ENCODE measurements around the gene LAMB1.

The LAMB1 gene

GRCh38 chr7:108010377-108010776 lies 7.4 kb upstream of the LAMB1 start:
- H3K79me2 ChIP-seq (ENCODE audit: insufficient read depth, low read length), result no peaks in the 10 kb centered on the region
- no peak overlapping the region for H3K9ac ChIP-seq (ENCODE audit: low read length)
- no peak overlapping the region for H3K27ac ChIP-seq (ENCODE audit: low read depth, low read length, poor library complexity, severe bottlenecking)
- H3K9me3 ChIP-seq (ENCODE audit: low read length), result no peaks in the 10 kb centered on the region
- no peaks in the 10 kb centered on the region for H3K4me1 ChIP-seq (ENCODE audit: insufficient read depth, low read length, severe bottlenecking)
- no peak overlapping the region for H2AFZ ChIP-seq (ENCODE audit: low read length)
- no peaks in the 10 kb centered on the region for H4K20me1 ChIP-seq (ENCODE audit: insufficient read depth, low read length)
- no peak overlapping the region for H3K4me3 ChIP-seq (ENCODE audit: low read depth, low read length, poor library complexity, severe bottlenecking)
- H3F3A ChIP-seq (ENCODE audit: insufficient read depth, low read length), result no peaks in the 10 kb centered on the region
- H3K27me3 ChIP-seq (ENCODE audit: insufficient read depth, low read length), result no peaks in the 10 kb centered on the region
- TF ChIP-seq EZH2 (IDR thresholded peaks at IDR 0.05; ENCODE audit: borderline replicate concordance, low read length) (no peak), CTCF (IDR thresholded peaks at IDR 0.05; ENCODE audit: low read length) (no peak)
- no peaks in the 10 kb centered on the region for H3K36me3 ChIP-seq (ENCODE audit: insufficient read depth, low read length)
- no peak overlapping the region for H3K4me2 ChIP-seq (ENCODE audit: low read length)
- H3K9me2 ChIP-seq (ENCODE audit: low read depth, low read length), result no peaks in the 10 kb centered on the region

- Histone ChIP-seq H3F3A (ENCODE audit: insufficient read depth, low read length) (no peaks in the 10 kb centered on the region), H3K79me2 (ENCODE audit: insufficient read depth, low read length) (no peaks in the 10 kb centered on the region), H3K9me2 (ENCODE audit: low read depth, low read length) (no peaks in the 10 kb centered on the region), H3K9ac (ENCODE audit: low read length) (no peak overlapping the region), H2AFZ (ENCODE audit: low read length) (no peak overlapping the region), H3K9me3 (ENCODE audit: low read length) (no peaks in the 10 kb centered on the region), H3K36me3 (ENCODE audit: insufficient read depth, low read length) (no peaks in the 10 kb centered on the region), H3K4me1 (ENCODE audit: insufficient read depth, low read length, severe bottlenecking) (no peaks in the 10 kb centered on the region), H3K4me2 (ENCODE audit: low read length) (no peak overlapping the region), H3K4me3 (ENCODE audit: low read depth, low read length, poor library complexity, severe bottlenecking) (no peak overlapping the region), H4K20me1 (ENCODE audit: insufficient read depth, low read length) (no peaks in the 10 kb centered on the region), H3K27me3 (ENCODE audit: insufficient read depth, low read length) (no peaks in the 10 kb centered on the region), H3K27ac (ENCODE audit: low read depth, low read length, poor library complexity, severe bottlenecking) (no peak overlapping the region)
- TF ChIP-seq CTCF (IDR thresholded peaks at IDR 0.05; ENCODE audit: low read length) (no peak), EZH2 (IDR thresholded peaks at IDR 0.05; ENCODE audit: borderline replicate concordance, low read length) (no peak)
These were observed 6.9 kb upstream of the LAMB1 start for GRCh38 chr7:108009873-108010272.

GRCh38 chr7:108008827-108009226 lies 5.9 kb upstream of the LAMB1 start:
- H3K79me2 ChIP-seq (ENCODE audit: insufficient read depth, low read length), result no peaks in the 10 kb centered on the region
- H3K9me3 ChIP-seq (ENCODE audit: low read length), result no peaks in the 10 kb centered on the region
- H3K36me3 ChIP-seq (ENCODE audit: insufficient read depth, low read length), result no peaks in the 10 kb centered on the region
- no peak overlapping the region for H3K9ac ChIP-seq (ENCODE audit: low read length)
- TF ChIP-seq CTCF (IDR thresholded peaks at IDR 0.05; ENCODE audit: low read length) (no peak), EZH2 (IDR thresholded peaks at IDR 0.05; ENCODE audit: borderline replicate concordance, low read length) (no peak)
- H3K9me2 ChIP-seq (ENCODE audit: low read depth, low read length), result no peaks in the 10 kb centered on the region
- H4K20me1 ChIP-seq (ENCODE audit: insufficient read depth, low read length), result no peaks in the 10 kb centered on the region
- no peaks in the 10 kb centered on the region for H3K27me3 ChIP-seq (ENCODE audit: insufficient read depth, low read length)
- no peak overlapping the region for H3K4me2 ChIP-seq (ENCODE audit: low read length)
- no peak overlapping the region for H2AFZ ChIP-seq (ENCODE audit: low read length)
- H3K27ac ChIP-seq (ENCODE audit: low read depth, low read length, poor library complexity, severe bottlenecking), result no peak overlapping the region
- no peak overlapping the region for H3K4me3 ChIP-seq (ENCODE audit: low read depth, low read length, poor library complexity, severe bottlenecking)
- no peaks in the 10 kb centered on the region for H3F3A ChIP-seq (ENCODE audit: insufficient read depth, low read length)
- no peaks in the 10 kb centered on the region for H3K4me1 ChIP-seq (ENCODE audit: insufficient read depth, low read length, severe bottlenecking)
